Calu3 (cell line): Measurements from ENCODE around the gene SSRP1. TPM values are rescaled to one million over a fixed set of nuclear protein-coding genes. Genes with fewer than 3 reads are reported as not detected.
A peak's percentile ranks its signal among the peaks of the same experiment; 100 is the strongest.
"Not testable (repeated sequence)": the region's sequence is repeated elsewhere in the genome, so short reads cannot be mapped to it uniquely, and the experiment has no call there.

Source experiments
- BruUV-seq: library from RNA; stranded (reverse); fragments of 400-500 nt; replicated peaks from 2 replicates; lab custom pipeline; 2021; lab: Mats Ljungman, UMichigan
- CTCF ChIA-PET: fragments of 300-600 bp; sonication (Branson Sonifier 250); formaldehyde crosslinking; loops from one replicate; lab custom pipeline; 2022; ENCODE audit warnings: antibody characterized with exemption; lab: Charles Lee
- DNase-seq: peaks from one replicate; pipeline ENCODE4 v3.0.0; 2022
- H3K27ac Mint-ChIP-seq: one replicate; pipeline ENCODE4 v1.8.0; 2022; ENCODE audit warnings: mixed read lengths; ENCODE audit not compliant: unreplicated experiment
- H3K27me3 Mint-ChIP-seq: one replicate; pipeline ENCODE4 v1.8.0; 2022; ENCODE audit warnings: mixed read lengths; ENCODE audit not compliant: unreplicated experiment
- H3K36me3 Mint-ChIP-seq: one replicate; pipeline ENCODE4 v1.8.0; 2022; ENCODE audit warnings: mild to moderate bottlenecking, moderate library complexity, mixed read lengths; ENCODE audit not compliant: insufficient read depth, unreplicated experiment
- H3K4me1 Mint-ChIP-seq: one replicate; pipeline ENCODE4 v1.8.0; 2022; ENCODE audit warnings: mild to moderate bottlenecking, low read depth, mixed read lengths; ENCODE audit not compliant: unreplicated experiment
- H3K4me3 Mint-ChIP-seq: one replicate; pipeline ENCODE4 v1.8.0; 2022; ENCODE audit warnings: mild to moderate bottlenecking, low read depth, moderate library complexity, mixed read lengths; ENCODE audit not compliant: unreplicated experiment
- H3K9me3 Mint-ChIP-seq: one replicate; pipeline ENCODE4 v1.8.0; 2022; ENCODE audit warnings: low read depth, mixed read lengths; ENCODE audit not compliant: unreplicated experiment
- intact Hi-C: fragments of 100-400 bp; cut with micrococcal nuclease; formaldehyde crosslinking; loops from one replicate; pipeline ENCODE4 v1.10.0; 2022; ENCODE audit not compliant: unreplicated experiment
- total RNA-seq: library from RNA; stranded (reverse); gene quantifications from 2 replicates; pipeline ENCODE4 v1.2.3, GENCODE V29; 2022
- TF ChIP-seq, protein P1 (sequence below): fragments of 200-600 bp; IDR thresholded peaks from one replicate; pipeline ENCODE4 v1.8.0; 2022; ENCODE audit warnings: antibody characterized with exemption; ENCODE audit not compliant: unreplicated experiment

Gene SSRP1
- total RNA-seq, 1 experiment from 2014 or later = 145 TPM

DNA sequence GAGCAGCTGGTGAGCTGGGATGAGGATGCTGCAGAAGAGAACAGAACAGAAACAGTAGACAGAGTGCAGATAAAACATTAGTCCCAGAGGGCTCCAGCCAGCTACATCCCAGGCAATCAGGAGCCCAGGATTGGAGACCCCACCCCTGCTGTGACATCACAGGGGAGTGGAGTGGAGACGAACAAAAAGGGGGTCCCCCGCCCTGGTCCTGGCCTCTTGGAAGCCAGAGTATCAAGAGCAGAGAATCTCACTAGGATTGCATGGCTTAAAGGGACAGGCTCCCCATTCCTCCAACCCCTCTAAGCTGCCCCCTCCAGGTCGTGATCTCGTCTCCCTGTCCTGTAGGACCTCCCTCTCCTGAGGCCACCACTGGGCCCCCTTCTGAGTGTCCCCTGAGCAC, 2.5 kb upstream of the SSRP1 start, which contains the start of gene P2RX3:
TSS of gene P2RX3 (plus strand) at position 211 of the 400 bp plus-strand sequence. CDS start 199 bp downstream, outside the sequence.
- no peak within 1 kb of the TSS for H3K4me3 Mint-ChIP-seq
- H3K36me3 Mint-ChIP-seq = peaks cover 28% of the 10 kb centered on the region
- H3K9me3 Mint-ChIP-seq = no peaks in the 10 kb centered on the region
- BruUV-seq = no TSS peak
- CTCF ChIA-PET = no interaction called here
- no peak within 1 kb of the TSS for H3K27ac Mint-ChIP-seq
- DNase-seq = no peak
- TF ChIP-seq, protein P1, sequence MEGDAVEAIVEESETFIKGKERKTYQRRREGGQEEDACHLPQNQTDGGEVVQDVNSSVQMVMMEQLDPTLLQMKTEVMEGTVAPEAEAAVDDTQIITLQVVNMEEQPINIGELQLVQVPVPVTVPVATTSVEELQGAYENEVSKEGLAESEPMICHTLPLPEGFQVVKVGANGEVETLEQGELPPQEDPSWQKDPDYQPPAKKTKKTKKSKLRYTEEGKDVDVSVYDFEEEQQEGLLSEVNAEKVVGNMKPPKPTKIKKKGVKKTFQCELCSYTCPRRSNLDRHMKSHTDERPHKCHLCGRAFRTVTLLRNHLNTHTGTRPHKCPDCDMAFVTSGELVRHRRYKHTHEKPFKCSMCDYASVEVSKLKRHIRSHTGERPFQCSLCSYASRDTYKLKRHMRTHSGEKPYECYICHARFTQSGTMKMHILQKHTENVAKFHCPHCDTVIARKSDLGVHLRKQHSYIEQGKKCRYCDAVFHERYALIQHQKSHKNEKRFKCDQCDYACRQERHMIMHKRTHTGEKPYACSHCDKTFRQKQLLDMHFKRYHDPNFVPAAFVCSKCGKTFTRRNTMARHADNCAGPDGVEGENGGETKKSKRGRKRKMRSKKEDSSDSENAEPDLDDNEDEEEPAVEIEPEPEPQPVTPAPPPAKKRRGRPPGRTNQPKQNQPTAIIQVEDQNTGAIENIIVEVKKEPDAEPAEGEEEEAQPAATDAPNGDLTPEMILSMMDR = no peak
- H3K27me3 Mint-ChIP-seq = peaks cover 22% of the 10 kb centered on the region
- peaks cover 29% of the 10 kb centered on the region for H3K4me1 Mint-ChIP-seq
- intact Hi-C loops = no loop called here

DNA sequence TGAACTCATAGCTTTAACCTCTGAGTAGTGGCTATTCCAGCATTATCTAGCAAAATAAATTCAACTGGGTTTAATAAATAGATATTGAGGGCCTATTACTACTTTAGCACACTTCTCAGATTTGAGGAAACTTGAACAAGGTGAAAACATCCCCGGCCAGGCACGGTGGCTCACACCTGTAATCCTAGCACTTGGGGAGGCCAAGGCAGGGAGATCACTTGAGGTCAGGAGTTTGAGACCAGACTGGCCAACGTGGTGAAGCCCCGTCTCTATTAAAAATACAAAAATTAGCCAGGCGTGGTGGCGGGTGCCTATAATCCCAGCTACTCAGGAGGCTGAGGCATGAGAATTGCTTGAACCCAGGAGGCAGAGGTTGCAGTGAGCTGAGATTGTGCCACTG, 1.2 kb upstream of the SSRP1 start:
- Mint-ChIP-seq H3K4me1 (peaks cover 30% of the 10 kb centered on the region), H3K27me3 (peaks cover 22% of the 10 kb centered on the region), H3K36me3 (peaks cover 40% of the 10 kb centered on the region)
- DNase-seq, H3K27ac Mint-ChIP-seq, H3K9me3 Mint-ChIP-seq, intact Hi-C loops, H3K4me3 Mint-ChIP-seq, BruUV-seq: not testable (repeated sequence)
- CTCF ChIA-PET = interaction anchor here (0.7 kb wide), 1 partner anchor 262 kb away, joined by 4 read pairs; no protein-coding TSS in a partner anchor

DNA sequence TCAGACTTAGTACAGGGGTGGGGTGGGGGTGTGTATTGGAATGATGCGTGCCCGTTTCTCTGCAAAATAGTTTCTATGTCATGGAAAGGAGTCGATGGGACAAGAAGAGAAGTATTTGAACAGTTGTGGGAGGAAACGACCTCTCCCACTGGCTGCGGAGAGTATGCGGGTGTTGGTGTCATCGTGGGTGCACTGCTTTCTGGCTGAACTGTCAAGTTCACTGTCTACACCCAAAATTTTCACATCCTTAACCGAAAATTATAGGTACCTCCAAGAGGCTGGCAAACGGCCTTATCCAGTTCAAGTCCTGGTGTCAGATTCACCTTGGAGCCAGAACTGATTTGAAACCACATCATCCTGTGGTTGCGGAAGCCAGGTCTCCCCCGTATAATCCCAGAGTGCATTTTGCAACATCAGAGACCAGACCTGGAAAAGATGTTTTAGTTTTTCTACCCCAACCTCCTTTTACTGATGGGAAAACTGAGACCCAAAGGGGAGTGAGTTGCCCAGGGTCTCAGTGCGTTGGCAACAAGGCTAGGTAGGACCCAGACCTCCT, 497 bp upstream of the SSRP1 start:
- no peak for DNase-seq
- peaks cover 19% of the 10 kb centered on the region for H3K27me3 Mint-ChIP-seq
- CTCF ChIA-PET = interaction anchor here (0.5 to 1.4 kb wide), 5 partner anchors 10 to 1232 kb away, joined by 3 to 7 read pairs (median 3); no protein-coding TSS in a partner anchor
- peak overlapping the region; percentile 92 for H3K27ac Mint-ChIP-seq
- H3K4me3 Mint-ChIP-seq = peak overlapping the region; percentile 90
- H3K36me3 Mint-ChIP-seq = peaks cover 44% of the 10 kb centered on the region
- intact Hi-C loops = no loop called here
- TF ChIP-seq, protein P1 = no peak
- H3K4me1 Mint-ChIP-seq = peaks cover 30% of the 10 kb centered on the region
- H3K9me3 Mint-ChIP-seq = no peaks in the 10 kb centered on the region
- BruUV-seq = no TSS peak

DNA sequence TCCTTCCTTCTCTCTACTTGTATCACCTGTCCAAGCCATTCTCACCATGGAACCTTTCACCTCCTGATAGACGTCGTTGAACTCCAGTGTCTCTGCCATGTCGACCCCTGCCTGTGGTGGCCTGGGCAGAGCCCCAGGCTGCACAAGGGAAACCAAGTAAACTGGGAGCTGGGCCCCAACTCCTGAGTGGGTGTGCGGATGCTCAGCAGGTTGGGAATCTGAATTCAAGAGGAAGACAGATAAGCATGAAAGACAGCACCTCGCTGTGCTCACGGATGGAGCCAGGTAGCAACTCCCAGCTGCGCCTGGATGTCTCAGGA, 709 bp downstream of the SSRP1 start:
- intact Hi-C loops = no loop called here
- CTCF ChIA-PET = interaction anchor here (1.2 to 1.4 kb wide), 3 partner anchors 11 to 86 kb away, joined by 3 to 7 read pairs (median 3); no protein-coding TSS in a partner anchor

More for the DNA sequence above, 709 bp downstream of the SSRP1 start:
- Mint-ChIP-seq H3K27me3 (peaks cover 7% of the 10 kb centered on the region), H3K9me3 (no peaks in the 10 kb centered on the region), H3K36me3 (peaks cover 56% of the 10 kb centered on the region), H3K4me1 (peaks cover 30% of the 10 kb centered on the region), H3K4me3 (peak overlapping the region; percentile 90), H3K27ac (peak overlapping the region; percentile 63)
- DNase-seq = no peak
- no TSS peak for BruUV-seq
- TF ChIP-seq, protein P1 = no peak
